ENCODE measurements around the gene GHRH.

- no peak for TF ChIP-seq CTCF (IDR thresholded peaks at IDR 0.05; ENCODE audit: low read depth, low read length)
- TF ChIP-seq EZH2phosphoT487 (IDR thresholded peaks at IDR 0.05; ENCODE audit: low read depth): no peak
Measured at GRCh38 chr20:37278966-37279590, 17.5 kb upstream of the GHRH start.
